ENCODE measurements around the gene ABCC3.

- TF ChIP-seq RFX5 (IDR thresholded peaks at IDR 0.05; ENCODE audit: low read depth, low read length), result no peak
- no peak for TF ChIP-seq ATF3 (IDR thresholded peaks at IDR 0.05)
- no peak for TF ChIP-seq ATF3 (CRISPR knock-in tag; conservative IDR thresholded peaks at IDR 0.05)
- TF ChIP-seq EZH2 (IDR thresholded peaks at IDR 0.05; ENCODE audit: borderline replicate concordance, low read depth, low read length), result no peak
- no peak for TF ChIP-seq ZNF280A (IDR thresholded peaks at IDR 0.05; ENCODE audit: low read depth, partially characterized antibody)
These were observed 28.0 kb downstream of the ABCC3 start for GRCh38 chr17:50662632-50663225.
